Activated CD4-positive, alpha-beta T cell treated with anti-CD3 and anti-CD28 coated beads for 36 hours (primary cell): ENCODE data around the gene CYBB. TPM values are rescaled to one million over a fixed set of nuclear protein-coding genes. Genes with fewer than 3 reads are reported as not detected.

ENCODE experiments used
- ATAC-seq: fragments of 200-7000 bp; cut with Tn5 transposase; one replicate; pipeline ENCODE4 v1.10.0; 2021; ENCODE audit warnings: mild to moderate bottlenecking, moderate library complexity
- CTCF ChIA-PET: fragments of 350-600 bp; sonication (Branson Sonifier 250); formaldehyde crosslinking; loops from one replicate; lab custom pipeline; 2021; ENCODE audit warnings: antibody characterized with exemption; lab: Charles Lee
- POLR2A ChIA-PET: fragments of 350-600 bp; sonication (Branson Sonifier 250); formaldehyde crosslinking; loops from one replicate; lab custom pipeline; 2021; ENCODE audit warnings: antibody characterized with exemption, inconsistent platforms; lab: Charles Lee
- DNase-seq: peaks from one replicate; pipeline ENCODE4 v3.0.0-alpha.2; 2020
- H3K27ac Mint-ChIP-seq: one replicate; pipeline ENCODE4 v1.8.0; 2021; ENCODE audit warnings: mixed read lengths
- H3K27me3 Mint-ChIP-seq: one replicate; pipeline ENCODE4 v1.8.0; 2021; ENCODE audit warnings: mixed read lengths
- H3K36me3 Mint-ChIP-seq: one replicate; pipeline ENCODE4 v1.8.0; 2021; ENCODE audit warnings: low read depth, mixed read lengths
- H3K4me1 Mint-ChIP-seq: one replicate; pipeline ENCODE4 v1.8.0; 2021; ENCODE audit warnings: mixed read lengths
- H3K4me3 Mint-ChIP-seq: one replicate; pipeline ENCODE4 v1.8.0; 2021; ENCODE audit warnings: mild to moderate bottlenecking, moderate library complexity, mixed read lengths
- H3K9me3 Mint-ChIP-seq: one replicate; pipeline ENCODE4 v1.8.0; 2021; ENCODE audit warnings: low read depth, mixed read lengths
- intact Hi-C, 2 experiments: fragments of 100-400 bp; cut with DNase I in 1 of 2; cut with micrococcal nuclease in 1 of 2; formaldehyde crosslinking; loops; one replicate each; pipeline versions ENCODE4 v1.14.2 to v1.15.1; 2022 to 2024; cut with DNase I, micrococcal nuclease
- total RNA-seq, 2 experiments: library from RNA; stranded (reverse); gene quantifications; one replicate each; pipeline ENCODE4 v1.2.3, GENCODE V29; 2021

Gene CYBB
- total RNA-seq, 2 experiments from 2014 or later = not detected

- ChIA-PET POLR2A (no interaction called here), CTCF (interaction anchor here (0.7 kb wide), 1 partner anchor 33 kb away, joined by 3 read pairs; the partner anchor contains the start of gene CYBB)
- Mint-ChIP-seq H3K27ac (no peak overlapping the region), H3K4me3 (no peak overlapping the region), H3K27me3 (no peaks in the 10 kb centered on the region), H3K9me3 (no peaks in the 10 kb centered on the region), H3K36me3 (no peaks in the 10 kb centered on the region), H3K4me1 (no peaks in the 10 kb centered on the region)
- ATAC-seq = peak; percentile 57
- DNase-seq = peak; percentile 16
- intact Hi-C loops = no loop called here
These were observed 33.7 kb downstream of the CYBB start for GRCh38 chrX:37813570-37813969.

GRCh38 chrX:37815366-37815765 lies 35.5 kb downstream of the CYBB start:
- no peak overlapping the region for H3K27ac Mint-ChIP-seq
- DNase-seq (no peak), ATAC-seq (no peak)
- ChIA-PET CTCF (interaction anchor here (1.9 kb wide), 1 partner anchor 10 kb away, joined by 7 read pairs; no protein-coding TSS in a partner anchor), POLR2A (no interaction called here)
- H3K36me3 Mint-ChIP-seq = no peaks in the 10 kb centered on the region
- no peaks in the 10 kb centered on the region for H3K9me3 Mint-ChIP-seq
- intact Hi-C loops = no loop called here
- H3K4me3 Mint-ChIP-seq = no peak overlapping the region
- no peaks in the 10 kb centered on the region for H3K4me1 Mint-ChIP-seq
- no peaks in the 10 kb centered on the region for H3K27me3 Mint-ChIP-seq

GRCh38 chrX:37816766-37817165 lies 36.9 kb downstream of the CYBB start:
- ATAC-seq (no peak), DNase-seq (no peak)
- intact Hi-C loops = no loop called here
- Mint-ChIP-seq H3K27ac (no peak overlapping the region), H3K27me3 (no peaks in the 10 kb centered on the region), H3K36me3 (no peaks in the 10 kb centered on the region), H3K4me1 (no peaks in the 10 kb centered on the region), H3K9me3 (no peaks in the 10 kb centered on the region), H3K4me3 (no peak overlapping the region)
- CTCF ChIA-PET = no interaction called here
- POLR2A ChIA-PET = no interaction called here

- Mint-ChIP-seq H3K27ac (no peak overlapping the region), H3K4me1 (no peaks in the 10 kb centered on the region), H3K27me3 (no peaks in the 10 kb centered on the region), H3K36me3 (no peaks in the 10 kb centered on the region), H3K4me3 (no peak overlapping the region), H3K9me3 (no peaks in the 10 kb centered on the region)
- intact Hi-C loops = no loop called here
- ChIA-PET POLR2A (no interaction called here), CTCF (no interaction called here)
- ATAC-seq (no peak), DNase-seq (no peak)
These were observed 37.3 kb downstream of the CYBB start for GRCh38 chrX:37817176-37817575.

GRCh38 chrX:37817579-37817978 lies 37.7 kb downstream of the CYBB start:
- intact Hi-C loops = no loop called here
- ATAC-seq (no peak), DNase-seq (no peak)
- H3K4me1 Mint-ChIP-seq = no peaks in the 10 kb centered on the region
- CTCF ChIA-PET = no interaction called here
- H3K27ac Mint-ChIP-seq = no peak overlapping the region
- no peaks in the 10 kb centered on the region for H3K27me3 Mint-ChIP-seq
- POLR2A ChIA-PET = no interaction called here
- H3K36me3 Mint-ChIP-seq = no peaks in the 10 kb centered on the region
- no peaks in the 10 kb centered on the region for H3K9me3 Mint-ChIP-seq
- H3K4me3 Mint-ChIP-seq = no peak overlapping the region

- ChIA-PET POLR2A (no interaction called here), CTCF (no interaction called here)
- Mint-ChIP-seq H3K9me3 (no peaks in the 10 kb centered on the region), H3K27ac (no peak overlapping the region), H3K36me3 (no peaks in the 10 kb centered on the region), H3K27me3 (no peaks in the 10 kb centered on the region), H3K4me3 (no peak overlapping the region), H3K4me1 (no peaks in the 10 kb centered on the region)
- ATAC-seq = no peak
- no peak for DNase-seq
- intact Hi-C loops = no loop called here
These were observed 38.2 kb downstream of the CYBB start for GRCh38 chrX:37818031-37818430.

- no peaks in the 10 kb centered on the region for H3K9me3 Mint-ChIP-seq
These were observed 40.8 kb downstream of the CYBB start for GRCh38 chrX:37820646-37821045.

GRCh38 chrX:37824491-37825214 lies 44.8 kb downstream of the CYBB start:
- no peak overlapping the region for H3K27ac Mint-ChIP-seq
- no peaks in the 10 kb centered on the region for H3K27me3 Mint-ChIP-seq
- ATAC-seq = no peak
- DNase-seq = no peak
- CTCF ChIA-PET = interaction anchor here (0.9 to 6.8 kb wide), 12 partner anchors 9 to 329 kb away, joined by 3 to 119 read pairs (median 5); no protein-coding TSS in a partner anchor
- no peaks in the 10 kb centered on the region for H3K9me3 Mint-ChIP-seq
- intact Hi-C loops = loop anchor here (1.0 to 10.0 kb wide), 3 partner anchors 78 to 320 kb away; no protein-coding TSS in a partner anchor
- H3K36me3 Mint-ChIP-seq = no peaks in the 10 kb centered on the region
- POLR2A ChIA-PET = no interaction called here
- no peak overlapping the region for H3K4me3 Mint-ChIP-seq
- H3K4me1 Mint-ChIP-seq = peaks cover 18% of the 10 kb centered on the region

More at GRCh38 chrX:37820646-37821045, 40.8 kb downstream of the CYBB start:
- H3K27ac Mint-ChIP-seq = no peak overlapping the region
- ChIA-PET POLR2A (no interaction called here), CTCF (no interaction called here)
- no peaks in the 10 kb centered on the region for H3K36me3 Mint-ChIP-seq
- ATAC-seq = no peak
- H3K4me3 Mint-ChIP-seq = no peak overlapping the region
- no peak for DNase-seq
- intact Hi-C loops = loop anchor here (10.0 kb wide), 1 partner anchor 316 kb away; no protein-coding TSS in a partner anchor
- H3K27me3 Mint-ChIP-seq = no peaks in the 10 kb centered on the region
- H3K4me1 Mint-ChIP-seq = peaks cover 12% of the 10 kb centered on the region

- H3K27me3 Mint-ChIP-seq = no peaks in the 10 kb centered on the region
- peak; percentile 47 for ATAC-seq
- H3K27ac Mint-ChIP-seq = no peak overlapping the region
- H3K4me3 Mint-ChIP-seq = no peak overlapping the region
- ChIA-PET POLR2A (no interaction called here), CTCF (interaction anchor here (0.6 to 6.8 kb wide), 13 partner anchors 9 to 329 kb away, joined by 3 to 119 read pairs (median 5); no protein-coding TSS in a partner anchor)
- no peaks in the 10 kb centered on the region for H3K36me3 Mint-ChIP-seq
- peak; percentile 66 for DNase-seq
- H3K9me3 Mint-ChIP-seq = no peaks in the 10 kb centered on the region
- intact Hi-C loops = loop anchor here (1.0 to 10.0 kb wide), 3 partner anchors 79 to 321 kb away; no protein-coding TSS in a partner anchor
- peaks cover 22% of the 10 kb centered on the region for H3K4me1 Mint-ChIP-seq
These were observed 45.5 kb downstream of the CYBB start for GRCh38 chrX:37825215-37825842.

- Mint-ChIP-seq H3K27ac (no peak overlapping the region), H3K4me3 (no peak overlapping the region), H3K4me1 (peaks cover 16% of the 10 kb centered on the region), H3K36me3 (no peaks in the 10 kb centered on the region), H3K9me3 (no peaks in the 10 kb centered on the region), H3K27me3 (no peaks in the 10 kb centered on the region)
- no peak for DNase-seq
- intact Hi-C loops = loop anchor here (10.0 kb wide), 2 partner anchors 145 to 325 kb away; partner anchors contain the start of gene XK (in 1 of the 2)
- ATAC-seq = no peak
- ChIA-PET POLR2A (no interaction called here), CTCF (interaction anchor here (0.6 to 1.0 kb wide), 2 partner anchors 12 to 89 kb away, joined by 3 to 6 read pairs; no protein-coding TSS in a partner anchor)
These were observed 49.9 kb downstream of the CYBB start for GRCh38 chrX:37829721-37830120.

GRCh38 chrX:37830371-37830770 lies 50.5 kb downstream of the CYBB start:
- H3K9me3 Mint-ChIP-seq = no peaks in the 10 kb centered on the region
- intact Hi-C loops = loop anchor here in 1 of 2 experiments (10.0 kb wide), 1 partner anchor 146 kb away; the partner anchor contains the start of gene XK
- CTCF ChIA-PET = interaction anchor here (0.6 kb wide), 1 partner anchor 89 kb away, joined by 3 read pairs; no protein-coding TSS in a partner anchor
- no peaks in the 10 kb centered on the region for H3K27me3 Mint-ChIP-seq
- POLR2A ChIA-PET = no interaction called here
- H3K4me3 Mint-ChIP-seq = no peak overlapping the region
- ATAC-seq (no peak), DNase-seq (no peak)
- no peak overlapping the region for H3K27ac Mint-ChIP-seq
- H3K36me3 Mint-ChIP-seq = no peaks in the 10 kb centered on the region
- peaks cover 11% of the 10 kb centered on the region for H3K4me1 Mint-ChIP-seq
